Stimulated activated CD8-positive, alpha-beta memory T cell treated with anti-CD3 and anti-CD28 coated beads, Interleukin-2, amount 100 ng/mL, for 1 hour (primary cell): Measurements from ENCODE around the gene ERICH6.

Experiments used
- DNase-seq, 2 donors: peaks; one replicate each; pipeline ENCODE4 v3.0.0-alpha.2; 2020; ENCODE audit warnings: low read depth in 2 of 2

ERICH6 gene

DNA sequence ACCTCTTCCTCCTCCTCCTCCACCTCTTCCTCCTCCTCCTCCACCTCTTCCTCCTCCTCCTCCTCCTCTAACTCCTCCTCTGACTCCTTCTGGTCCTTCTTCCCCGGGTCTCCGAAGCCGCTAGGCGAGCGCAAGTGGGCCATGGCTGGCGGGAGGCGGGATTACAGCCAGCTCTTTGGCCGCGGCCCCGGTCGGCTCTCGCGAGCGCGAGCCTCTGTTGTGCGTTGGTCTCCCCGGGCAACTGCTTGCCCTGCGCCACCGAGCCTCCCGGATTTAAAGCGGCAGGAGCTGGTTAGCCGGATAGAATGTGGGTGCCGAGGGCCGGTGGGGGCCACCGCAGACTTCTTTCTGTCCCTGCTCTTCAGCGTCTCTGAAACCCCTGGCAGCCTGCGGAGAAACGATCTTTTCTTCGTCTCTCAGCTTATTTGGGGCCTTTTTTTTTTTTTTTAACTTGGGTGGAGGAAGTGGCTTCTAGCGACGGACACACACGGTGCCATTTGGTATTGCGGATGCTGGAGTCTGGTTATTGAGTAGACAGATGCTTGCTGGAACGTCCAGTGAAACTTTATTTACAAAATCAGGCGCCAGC, at the start of gene ERICH6:
ERICH6 (minus strand) TSS at position 165 of the 589 bp plus-strand sequence; CDS start at position 143, 22 bp downstream.
- peak; percentile 67 to 68 for DNase-seq

DNA sequence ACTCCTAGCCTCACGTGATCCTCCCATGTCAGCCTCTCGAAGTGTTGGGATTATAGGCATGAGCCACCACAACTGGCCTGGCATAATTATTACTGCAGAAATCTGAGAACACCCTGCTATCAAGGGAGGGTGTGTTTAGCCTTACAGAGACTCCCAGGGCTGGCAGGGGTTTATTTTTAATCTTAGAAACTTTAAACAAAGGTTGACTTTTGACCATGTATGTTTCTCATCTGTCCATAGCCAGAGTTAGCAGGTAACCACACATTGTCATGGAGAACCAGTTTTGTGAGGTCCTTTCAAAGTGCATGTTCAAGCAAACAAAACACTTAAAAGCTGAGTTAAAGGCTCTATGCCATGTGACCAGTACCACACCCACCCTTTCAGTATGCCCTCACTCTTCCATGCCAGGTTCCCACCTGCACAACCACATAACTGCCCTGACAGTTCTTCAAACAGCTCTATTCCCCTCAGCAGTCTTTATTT, 48.1 kb upstream of the ERICH6 start:
- DNase-seq: no peak

DNA sequence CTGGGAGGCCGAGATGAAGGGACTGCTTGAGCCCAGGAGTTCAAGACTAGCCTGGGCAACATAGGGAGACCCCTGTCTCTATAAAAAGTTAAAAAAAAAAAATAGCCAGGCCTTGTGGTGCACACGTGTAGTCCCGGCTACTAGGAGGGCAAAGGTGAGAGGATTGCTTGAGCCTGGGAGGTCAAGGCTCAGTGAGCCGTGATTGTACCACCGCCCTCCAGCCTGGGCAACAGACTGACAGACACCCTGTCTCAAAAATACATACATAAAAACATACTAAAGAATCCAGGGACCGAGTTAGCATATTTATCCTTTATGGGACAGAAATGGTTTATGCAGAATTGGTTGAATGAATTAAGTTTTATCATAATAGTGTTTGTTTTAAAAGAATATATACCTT, 45.5 kb upstream of the ERICH6 start:
- no peak for DNase-seq

DNA sequence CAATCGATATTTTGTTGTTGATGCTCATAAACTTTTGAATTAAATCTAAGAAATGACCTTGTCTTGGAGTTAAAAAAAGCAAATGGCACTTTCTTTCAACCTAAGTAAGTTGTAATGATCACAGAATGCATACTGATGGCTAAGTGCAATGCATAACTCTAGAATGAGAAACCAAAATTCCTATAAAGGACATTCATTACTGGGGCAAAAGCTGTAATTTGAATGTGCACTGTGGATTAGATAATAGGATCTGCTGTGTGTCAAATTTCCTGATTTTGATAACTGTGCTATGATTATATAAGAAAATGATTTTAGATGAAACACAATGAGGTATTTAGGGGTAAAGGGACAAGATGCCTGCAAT, 44.9 kb upstream of the ERICH6 start:
- no peak for DNase-seq

DNA sequence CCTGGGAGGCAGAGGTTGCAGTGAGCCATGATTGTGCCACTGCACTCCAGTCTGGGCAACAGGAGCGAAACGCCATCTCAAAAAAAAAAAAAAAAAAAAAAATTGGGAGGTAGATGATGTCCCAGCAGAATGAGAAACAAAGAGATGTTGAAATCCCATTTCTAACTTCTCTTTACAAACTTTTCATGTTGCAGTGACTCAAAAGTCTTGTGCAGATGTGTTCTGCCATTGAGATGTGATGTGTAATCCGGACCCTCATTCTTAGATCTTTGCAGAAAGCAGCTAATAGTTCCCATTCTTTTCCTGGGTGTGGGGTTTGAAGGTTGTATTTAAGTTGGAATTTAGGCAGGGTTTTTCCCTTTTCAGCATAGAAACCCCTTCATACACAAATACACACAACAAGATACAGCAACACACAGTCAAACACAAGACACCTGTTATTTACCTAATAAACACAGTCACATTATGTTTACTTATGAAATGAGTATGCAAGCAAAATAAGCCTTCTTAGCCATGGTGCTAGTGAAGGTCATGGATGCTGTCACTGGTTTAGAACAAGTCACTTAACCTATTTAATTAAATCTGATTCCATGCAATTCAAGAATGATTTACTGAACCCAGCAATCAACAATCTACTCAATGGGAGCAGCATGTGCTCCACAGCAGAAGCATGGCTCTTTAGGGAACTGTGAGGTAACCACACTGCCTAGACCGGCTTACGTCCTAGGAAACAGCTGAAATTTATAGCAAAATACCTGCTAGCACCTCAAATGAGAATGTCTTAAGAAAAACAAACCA, 44.4 kb upstream of the ERICH6 start:
- no peak for DNase-seq

DNA sequence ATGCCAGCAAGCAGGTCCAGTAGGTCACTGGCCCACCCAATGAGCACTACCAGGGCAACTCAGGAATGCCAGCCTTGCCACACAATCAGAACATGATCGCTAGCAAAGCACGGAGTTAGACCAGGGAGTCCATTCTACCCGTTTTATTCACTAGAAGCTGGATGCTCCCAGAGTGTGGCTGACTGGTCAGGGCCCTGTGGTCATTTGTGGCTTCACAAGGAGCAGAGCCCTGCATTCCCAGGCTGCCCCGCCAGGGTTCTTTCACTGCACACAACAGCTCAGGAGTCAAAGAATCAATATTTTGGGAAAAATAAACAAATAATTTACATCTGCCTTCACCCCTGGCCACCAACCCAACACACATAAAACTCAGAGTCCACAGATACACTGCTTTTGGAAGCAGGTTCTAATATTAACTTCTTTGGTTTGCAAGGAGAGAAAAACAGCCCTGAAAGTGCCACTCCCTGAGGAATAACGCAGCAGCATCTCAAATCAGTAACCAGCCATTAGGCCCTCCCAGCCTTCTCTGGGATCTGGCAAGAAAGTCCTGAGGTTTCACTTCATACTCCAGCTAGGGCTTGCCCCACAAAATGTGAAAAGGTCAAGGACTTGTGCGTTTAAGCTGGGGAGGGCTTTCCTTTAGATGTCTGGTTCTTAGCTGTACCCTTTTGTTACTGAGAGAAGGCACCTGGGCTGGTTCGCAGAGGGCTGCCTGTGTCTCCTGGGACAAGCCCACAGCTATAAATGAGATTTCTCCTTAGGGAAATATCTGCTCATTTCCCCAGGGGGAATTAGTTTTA, 43.3 kb upstream of the ERICH6 start:
- no peak for DNase-seq

DNA sequence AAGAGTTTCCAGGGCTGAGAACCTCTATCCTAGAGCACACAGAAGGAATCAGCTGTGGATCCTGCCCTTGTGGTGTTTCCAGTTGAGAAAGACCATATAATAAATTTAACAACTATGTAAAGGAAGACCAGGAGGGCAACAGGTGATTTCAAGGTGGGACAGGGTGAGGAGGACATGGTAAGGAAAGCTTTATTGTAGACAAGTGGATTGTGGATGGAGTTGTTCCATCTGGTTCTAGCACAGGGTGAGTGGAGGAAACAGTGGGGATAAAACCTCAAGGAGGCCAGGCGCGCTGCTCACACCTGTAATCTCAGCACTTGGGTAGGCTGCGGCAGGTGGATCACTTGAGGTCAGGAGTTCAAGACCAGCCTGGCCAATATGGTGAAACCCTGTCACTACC, 42.1 kb upstream of the ERICH6 start:
- DNase-seq: no peak

DNA sequence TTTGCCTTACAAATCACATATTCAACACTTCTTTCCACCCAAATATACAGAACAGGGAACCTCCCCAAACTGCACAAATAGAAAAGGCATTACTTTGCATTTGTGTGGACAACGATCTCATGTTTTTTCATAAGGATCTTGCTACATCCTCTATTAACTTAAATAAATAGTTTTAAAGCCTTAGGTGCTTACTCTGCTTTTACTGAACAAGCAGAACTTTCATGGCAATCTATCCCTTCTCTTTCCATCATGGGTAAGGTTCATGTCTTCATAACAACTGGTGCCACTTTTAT, 41.1 kb upstream of the ERICH6 start:
- no peak for DNase-seq

DNA sequence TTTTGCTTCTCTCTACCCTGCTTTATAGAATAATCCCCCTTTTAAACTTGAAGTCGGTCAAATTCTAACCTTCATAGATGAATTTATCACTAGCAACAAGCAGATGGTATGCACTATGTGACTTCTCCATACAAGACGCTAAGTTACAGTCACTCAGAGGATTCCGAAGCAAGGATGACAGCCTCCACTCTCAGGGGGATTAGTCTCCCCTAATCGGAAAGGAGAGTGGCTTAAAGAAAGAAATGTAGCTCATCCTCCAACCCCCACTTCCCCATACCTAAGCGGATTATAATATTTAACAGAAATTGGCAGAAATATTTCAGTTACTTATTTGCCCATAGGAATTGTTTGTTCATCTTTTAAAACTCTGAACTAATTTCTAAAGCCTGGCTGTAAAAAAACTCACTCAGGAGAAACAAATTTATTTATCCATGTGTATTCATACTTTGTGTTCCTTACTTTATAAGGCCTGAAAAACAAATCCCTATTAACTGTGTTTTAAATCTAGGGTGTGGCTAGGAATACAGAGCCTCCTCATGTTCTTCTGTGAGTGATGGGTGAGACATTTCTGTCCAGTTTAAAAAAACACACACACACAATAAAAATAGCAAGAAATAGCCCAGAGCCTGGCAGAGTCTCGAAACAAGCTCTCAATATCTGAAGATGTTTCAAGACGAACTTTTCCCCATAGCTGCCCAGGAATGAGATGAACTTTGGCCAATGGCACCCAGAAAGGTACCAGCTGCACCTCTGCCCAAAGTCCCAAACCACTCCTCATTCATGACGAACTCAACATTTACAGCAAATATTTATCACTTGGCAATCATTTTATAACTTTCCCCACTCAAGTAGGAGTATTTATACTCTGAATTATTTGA, 40.6 kb upstream of the ERICH6 start:
- DNase-seq: no peak

DNA sequence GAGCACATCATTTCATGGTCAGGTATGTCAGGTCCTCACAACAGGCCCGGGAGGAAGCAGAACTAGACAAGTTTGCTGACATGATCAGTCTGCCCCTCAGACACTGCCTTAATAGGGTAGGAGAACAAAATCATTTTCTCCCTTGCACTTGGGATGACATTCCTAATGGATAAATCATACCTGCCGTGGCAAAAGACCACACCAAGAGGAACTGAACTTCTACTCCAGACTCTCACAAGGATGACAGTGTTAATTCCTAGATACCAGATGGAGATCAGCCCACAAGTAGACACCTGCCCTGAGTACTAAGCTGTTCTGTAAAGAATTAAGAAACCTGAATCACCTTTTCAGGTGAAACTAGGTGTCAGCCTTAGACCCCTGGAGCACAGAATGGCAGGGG, 39.8 kb upstream of the ERICH6 start:
- DNase-seq: no peak

DNA sequence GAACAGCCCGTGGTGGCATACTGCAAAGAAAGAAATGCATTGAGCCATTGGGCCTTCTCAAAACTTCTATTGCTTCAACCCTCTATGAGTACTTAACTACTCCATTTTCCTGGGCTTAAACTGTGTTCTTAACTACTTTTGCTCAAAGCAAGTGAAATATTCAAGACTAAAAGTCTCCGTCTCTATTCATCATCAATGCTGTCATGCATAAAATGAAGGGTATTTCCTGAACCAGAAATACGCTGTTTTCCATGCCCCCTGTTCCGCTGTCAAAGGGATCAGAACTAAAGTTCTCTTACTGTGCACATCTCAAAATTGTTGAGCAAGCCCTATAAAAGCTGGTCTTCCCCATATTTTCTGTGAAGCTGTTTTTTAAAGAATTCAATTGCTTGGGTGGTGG, 39.0 kb upstream of the ERICH6 start:
- DNase-seq: no peak

DNA sequence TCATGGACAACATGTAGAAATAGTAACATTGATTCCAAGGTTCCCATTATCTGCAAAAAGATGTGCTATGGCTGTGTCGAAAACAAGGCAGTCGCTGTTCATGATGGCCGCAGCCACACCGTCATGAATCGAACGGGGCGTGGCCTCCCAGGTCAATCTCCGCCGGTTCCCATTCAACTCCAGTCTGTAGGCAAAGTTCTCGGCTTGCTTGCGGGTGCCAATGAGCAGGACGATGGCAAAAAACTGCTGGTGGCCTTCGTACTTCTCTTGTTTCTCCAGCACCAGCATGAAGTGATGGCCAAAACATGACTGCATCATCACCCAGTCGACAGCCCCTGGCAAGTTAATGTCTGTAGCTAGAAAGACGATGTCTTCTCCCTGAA, 38.4 kb upstream of the ERICH6 start:
- DNase-seq: no peak

DNA sequence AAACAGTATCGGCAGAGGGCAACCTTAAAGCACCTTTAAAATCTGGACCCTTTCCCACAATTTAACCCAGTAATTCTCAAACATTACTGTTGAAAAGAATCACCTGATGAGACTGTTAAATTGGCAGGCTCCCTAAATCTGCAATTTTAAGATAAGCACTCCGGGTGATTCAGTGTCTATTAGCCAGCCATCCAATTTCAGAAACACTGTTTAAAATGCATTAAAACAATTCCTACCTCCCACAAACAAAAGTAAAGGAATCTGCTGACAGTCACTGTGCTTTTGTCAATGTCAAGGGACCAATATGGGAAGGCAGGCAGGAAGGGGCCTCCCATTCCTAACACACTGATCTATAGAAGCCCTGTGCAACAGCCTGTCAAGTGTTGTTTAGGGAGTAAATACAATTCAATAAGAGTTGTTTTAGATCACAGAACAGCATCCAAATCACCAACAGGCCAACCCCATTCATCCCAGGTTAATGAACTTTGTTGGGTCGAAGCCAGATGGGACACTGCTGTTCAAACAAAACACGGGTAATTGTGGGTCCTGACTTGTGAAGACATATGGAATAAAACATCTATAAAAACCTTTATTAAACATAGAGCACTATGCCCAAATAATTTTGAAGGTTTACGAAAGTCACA, 37.9 kb upstream of the ERICH6 start:
- DNase-seq: no peak

DNA sequence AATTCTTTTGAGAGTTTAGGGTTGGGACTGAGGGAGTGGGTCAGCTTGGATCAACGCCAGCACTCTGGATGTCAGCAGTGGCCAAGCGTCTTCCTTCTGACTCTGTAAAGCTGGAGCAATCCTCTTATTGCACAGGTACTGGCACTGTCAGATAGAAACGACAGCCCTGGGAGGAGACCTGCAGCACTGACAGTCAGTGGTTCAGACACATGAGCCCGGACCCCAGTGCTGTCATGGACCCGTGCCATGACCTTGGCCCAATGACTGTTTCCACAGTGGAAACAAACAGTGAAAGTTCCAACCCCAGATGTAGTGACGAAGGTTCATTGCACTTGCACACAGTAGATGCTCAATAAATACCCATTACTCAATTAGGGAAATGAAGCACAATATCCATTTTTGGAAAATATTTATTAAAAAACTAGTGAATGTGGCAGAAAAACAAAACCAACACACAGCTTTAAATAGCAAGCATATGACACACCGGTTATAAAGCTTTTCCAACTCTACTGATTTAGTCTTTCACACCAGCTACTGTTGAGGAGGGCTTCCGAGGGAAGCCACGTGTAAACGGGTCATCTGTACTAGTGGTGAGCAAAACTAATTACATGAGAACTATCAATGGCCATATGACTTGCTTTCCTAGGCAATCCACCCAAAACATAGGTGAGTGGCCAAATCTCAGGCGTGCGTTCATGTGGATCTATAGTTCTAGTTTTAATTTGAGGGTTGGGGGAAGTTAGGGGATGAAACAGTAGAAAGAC, 37.2 kb upstream of the ERICH6 start:
- DNase-seq: no peak

DNA sequence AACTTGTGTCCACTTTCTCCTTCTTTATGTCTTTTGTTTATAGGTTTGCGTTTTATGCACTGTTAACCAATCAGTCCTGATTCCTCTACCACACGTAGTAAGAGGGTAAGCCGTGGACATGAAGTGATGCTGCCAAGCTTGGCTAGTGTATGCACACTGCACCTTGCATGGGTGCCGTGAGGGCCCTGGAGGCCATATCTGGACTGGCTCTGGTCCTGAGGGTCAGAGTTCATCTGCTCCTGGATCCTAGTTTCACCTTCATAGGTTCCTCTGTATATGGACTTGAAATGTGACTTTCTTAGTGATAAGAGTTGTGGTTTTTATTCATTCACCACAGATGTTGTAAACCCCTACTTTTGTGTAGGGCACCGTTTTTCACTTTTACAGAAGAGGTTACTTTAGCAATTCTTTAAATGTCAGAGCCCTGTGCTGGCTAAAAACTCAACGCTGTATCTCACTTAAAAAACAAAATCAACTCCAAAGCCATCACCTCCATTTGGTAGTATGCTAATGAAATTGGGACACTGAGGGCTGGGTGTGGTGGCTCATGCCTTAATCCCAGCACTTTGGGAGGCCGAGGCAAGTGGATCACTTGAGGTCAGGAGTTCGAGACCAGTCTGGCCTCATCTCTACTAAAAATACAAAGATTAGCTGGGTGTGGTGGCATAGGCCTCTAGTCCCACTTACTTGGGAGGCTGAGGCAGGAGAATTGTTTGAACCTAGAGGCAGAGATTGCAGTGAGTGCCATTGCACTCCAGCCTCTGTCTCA, 36.3 kb upstream of the ERICH6 start:
- no peak for DNase-seq

DNA sequence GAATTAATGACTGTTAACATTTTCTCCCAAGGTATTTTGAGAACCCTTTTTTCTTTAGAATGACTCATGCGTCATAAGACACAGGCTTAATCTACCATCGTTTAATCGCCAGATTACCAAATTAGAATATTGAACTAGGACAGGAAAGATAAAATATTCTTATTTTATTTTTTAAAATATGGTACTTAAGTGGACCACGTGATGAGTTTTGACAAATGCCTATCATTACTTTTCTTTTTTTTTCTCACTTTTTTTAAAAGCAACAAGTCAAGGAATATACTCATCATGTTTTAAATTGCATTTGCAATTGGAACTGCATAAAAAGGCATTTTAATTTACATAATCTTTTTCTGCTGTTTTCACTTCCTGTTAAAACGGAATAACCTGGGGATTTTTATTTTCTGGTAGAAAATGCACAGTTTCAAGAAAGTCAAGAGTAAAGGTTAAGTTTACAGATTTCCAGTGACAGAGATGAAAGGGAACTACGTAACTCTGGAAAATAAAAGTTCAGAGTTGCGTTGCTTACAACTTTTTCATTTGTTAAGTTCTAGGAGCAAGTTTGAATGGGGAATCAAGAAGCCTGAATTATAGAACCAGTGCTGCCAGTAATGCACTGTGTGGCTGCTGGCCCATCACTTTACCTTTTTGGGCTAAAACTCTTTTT, 35.6 kb upstream of the ERICH6 start:
- no peak for DNase-seq

DNA sequence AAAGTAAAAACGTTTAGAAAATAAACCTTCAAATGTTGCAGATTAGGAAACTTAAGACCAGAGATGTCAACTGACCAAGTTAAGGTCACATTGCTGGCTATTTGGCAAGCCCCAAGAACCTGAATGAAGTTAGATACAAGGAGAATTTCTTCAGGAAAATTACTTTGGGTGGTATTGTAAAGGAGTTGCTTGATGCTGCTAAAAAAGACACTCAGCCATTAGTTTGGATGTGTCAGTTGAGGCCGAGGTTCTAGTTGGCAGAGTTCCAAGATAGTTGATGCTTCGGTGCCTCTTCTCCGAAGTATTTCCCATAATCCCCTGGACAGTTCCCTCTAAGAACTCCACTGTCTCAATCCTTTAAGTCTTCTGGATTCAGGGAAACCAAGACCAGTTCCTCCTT, 35.0 kb upstream of the ERICH6 start:
- DNase-seq: no peak

DNA sequence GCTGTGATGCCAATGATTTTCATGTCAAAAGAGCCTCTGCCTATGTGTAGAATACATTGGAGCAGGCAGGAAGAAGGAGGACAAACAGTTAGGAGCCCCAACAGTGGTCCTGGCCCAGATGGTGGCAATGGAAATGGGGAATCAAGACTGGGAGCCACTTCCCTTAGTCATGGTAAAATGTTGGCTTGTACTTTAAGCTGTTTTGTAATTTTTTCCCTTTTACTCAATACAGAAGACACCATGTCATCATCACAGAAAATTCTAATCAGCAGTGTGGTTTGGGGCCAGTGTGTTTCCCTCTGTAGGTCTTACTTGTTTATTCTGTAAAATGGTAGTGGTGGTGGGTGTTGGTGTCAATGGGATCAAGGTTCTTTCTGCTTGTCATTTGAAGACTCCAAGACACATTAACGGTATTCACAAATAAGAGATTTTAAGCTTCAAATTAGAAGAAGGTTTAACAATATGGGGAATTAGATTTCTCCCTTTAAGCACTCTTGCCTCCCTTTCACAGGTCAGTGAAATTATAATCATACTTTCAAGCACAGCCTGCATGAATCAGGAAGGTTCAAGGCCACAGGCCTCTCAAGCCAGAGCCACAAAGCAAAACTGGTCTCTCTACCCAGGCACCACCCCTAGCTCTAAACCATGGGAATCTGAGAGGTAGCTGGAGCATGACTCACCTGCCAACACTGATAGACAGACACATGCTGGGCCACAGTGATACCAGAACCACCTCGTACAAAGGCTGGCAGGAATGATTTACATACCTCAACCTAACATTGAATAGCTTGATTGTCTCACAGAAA, 34.4 kb upstream of the ERICH6 start:
- no peak for DNase-seq
